Ishikawa (cell line): ENCODE measurements around the gene TRIM71.

Experiments
- FOXM1 ChIP-seq: IDR thresholded peaks from 2 replicates; pipeline ENCODE4 v1.6.1; 2012; ENCODE audit warnings: low read depth, borderline replicate concordance
- TF ChIP-seq, protein P1 (sequence below): IDR thresholded peaks from 2 replicates; pipeline ENCODE4 v1.6.1; 2012; ENCODE audit warnings: low read depth, mild to moderate bottlenecking

DNA sequence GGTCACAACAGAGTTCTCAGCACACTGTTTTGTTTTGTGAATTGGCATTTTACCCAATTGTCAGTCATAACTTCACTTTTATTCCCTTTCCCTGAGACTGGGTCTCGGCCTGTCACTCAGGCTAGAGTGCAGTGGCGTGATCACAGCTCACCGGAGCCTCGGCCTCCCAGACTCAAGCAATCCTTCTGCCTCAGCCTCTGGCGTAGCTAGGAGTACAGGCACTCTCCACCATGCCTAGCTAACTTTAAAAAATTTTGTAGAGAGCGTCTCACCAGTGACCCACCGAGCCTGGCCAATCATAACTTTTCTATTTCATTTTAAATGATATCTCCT lies 26.5 kb downstream of the TRIM71 start:
- TF ChIP-seq, protein P1, sequence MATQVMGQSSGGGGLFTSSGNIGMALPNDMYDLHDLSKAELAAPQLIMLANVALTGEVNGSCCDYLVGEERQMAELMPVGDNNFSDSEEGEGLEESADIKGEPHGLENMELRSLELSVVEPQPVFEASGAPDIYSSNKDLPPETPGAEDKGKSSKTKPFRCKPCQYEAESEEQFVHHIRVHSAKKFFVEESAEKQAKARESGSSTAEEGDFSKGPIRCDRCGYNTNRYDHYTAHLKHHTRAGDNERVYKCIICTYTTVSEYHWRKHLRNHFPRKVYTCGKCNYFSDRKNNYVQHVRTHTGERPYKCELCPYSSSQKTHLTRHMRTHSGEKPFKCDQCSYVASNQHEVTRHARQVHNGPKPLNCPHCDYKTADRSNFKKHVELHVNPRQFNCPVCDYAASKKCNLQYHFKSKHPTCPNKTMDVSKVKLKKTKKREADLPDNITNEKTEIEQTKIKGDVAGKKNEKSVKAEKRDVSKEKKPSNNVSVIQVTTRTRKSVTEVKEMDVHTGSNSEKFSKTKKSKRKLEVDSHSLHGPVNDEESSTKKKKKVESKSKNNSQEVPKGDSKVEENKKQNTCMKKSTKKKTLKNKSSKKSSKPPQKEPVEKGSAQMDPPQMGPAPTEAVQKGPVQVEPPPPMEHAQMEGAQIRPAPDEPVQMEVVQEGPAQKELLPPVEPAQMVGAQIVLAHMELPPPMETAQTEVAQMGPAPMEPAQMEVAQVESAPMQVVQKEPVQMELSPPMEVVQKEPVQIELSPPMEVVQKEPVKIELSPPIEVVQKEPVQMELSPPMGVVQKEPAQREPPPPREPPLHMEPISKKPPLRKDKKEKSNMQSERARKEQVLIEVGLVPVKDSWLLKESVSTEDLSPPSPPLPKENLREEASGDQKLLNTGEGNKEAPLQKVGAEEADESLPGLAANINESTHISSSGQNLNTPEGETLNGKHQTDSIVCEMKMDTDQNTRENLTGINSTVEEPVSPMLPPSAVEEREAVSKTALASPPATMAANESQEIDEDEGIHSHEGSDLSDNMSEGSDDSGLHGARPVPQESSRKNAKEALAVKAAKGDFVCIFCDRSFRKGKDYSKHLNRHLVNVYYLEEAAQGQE, result no peak
- TF ChIP-seq FOXM1, result no peak
